ENCODE results near the gene STRAP. TPM values are rescaled to one million over a fixed set of nuclear protein-coding genes. Genes with fewer than 3 reads are reported as not detected.

Gene STRAP
- total and polyA plus RNA-seq, 2 of the 4 experiments (the other 2 are of a cell fraction) = 82.1 to 98.1 TPM

DNA sequence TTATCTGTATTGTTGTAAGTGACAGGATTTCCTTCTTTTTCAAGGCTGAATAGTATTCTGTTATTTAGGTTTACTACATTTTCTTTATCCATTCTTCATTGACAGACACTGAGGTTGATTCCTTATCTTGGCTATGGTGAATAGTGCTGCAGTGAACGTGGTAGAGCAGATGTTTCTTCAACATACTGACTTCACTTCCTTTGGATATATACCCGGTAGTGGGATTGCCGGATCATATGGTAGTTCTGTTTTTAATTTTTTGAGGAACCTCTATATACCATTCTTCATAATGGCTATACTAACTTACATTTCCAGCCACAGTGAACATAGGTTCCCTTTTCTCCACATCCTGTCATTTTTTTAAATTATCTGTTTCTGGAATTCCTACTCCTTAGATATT lies 50.8 kb downstream of the STRAP start:
- Histone ChIP-seq H3K9me3 (ENCODE audit: control insufficient read depth, insufficient read depth, low read length) (no peaks in the 10 kb centered on the region), H4K91ac (ENCODE audit: insufficient read depth, low read depth, low read length) (no peak overlapping the region), H3K23ac (ENCODE audit: low read depth, low read length) (no peak overlapping the region), H3K4ac (ENCODE audit: low read depth, low read length) (no peak overlapping the region), H2BK5ac (ENCODE audit: low read depth, low read length, poor library complexity, severe bottlenecking) (no peak overlapping the region), H3K9ac (ENCODE audit: low read depth, low read length) (no peak overlapping the region), H3K56ac (ENCODE audit: extremely low read depth, insufficient read depth, low read length) (no peak overlapping the region), H3K18ac (ENCODE audit: low read depth, low read length) (no peak overlapping the region), H3K4me1 (ENCODE audit: control insufficient read depth, insufficient read depth, low read length) (peaks cover 4% of the 10 kb centered on the region; the same call in 1 of the 2 replicates), H2AK9ac (replicated peaks; ENCODE audit: low read depth, low read length, poor library complexity) (no peak overlapping the region), H3K27me3 (ENCODE audit: control insufficient read depth, insufficient read depth, low read length) (no peaks in the 10 kb centered on the region), H2BK20ac (ENCODE audit: low read depth, low read length) (no peak overlapping the region), H3K14ac (replicated peaks; ENCODE audit: low read depth, low read length) (no peak overlapping the region), H3K4me2 (ENCODE audit: low read depth, low read length) (no peak overlapping the region), H3K9me1 (ENCODE audit: insufficient read depth, low read length) (peaks cover 3% of the 10 kb centered on the region), H4K20me1 (ENCODE audit: insufficient read depth, low read length) (no peaks in the 10 kb centered on the region), H2AFZ (replicated peaks; ENCODE audit: low read length, poor library complexity) (no peak overlapping the region), H3K79me1 (ENCODE audit: low read depth in 1 of 2, low read length in 2 of 2) (peaks cover 28 to 55% of the 10 kb centered on the region in 2 experiments), H4K8ac (ENCODE audit: low read depth in 2 of 2, low read length in 2 of 2) (no peak overlapping the region), H3K27ac (ENCODE audit: insufficient read depth, low read length) (no peak overlapping the region), H2AK5ac (ENCODE audit: low read depth, low read length) (no peak overlapping the region), H2BK15ac (ENCODE audit: low read depth, low read length) (no peak overlapping the region), H4K5ac (ENCODE audit: low read depth, low read length) (no peak overlapping the region), H2BK120ac (ENCODE audit: low read depth, low read length) (no peak overlapping the region), H3K36me3 (ENCODE audit: control insufficient read depth, insufficient read depth, low read length) (no peaks in the 10 kb centered on the region), H3K4me3 (ENCODE audit: insufficient read depth, low read depth, low read length) (no peak overlapping the region)
- ChIA-PET CTCF (no interaction called here), POLR2A (ENCODE audit: unreplicated experiment) (no interaction called here)
- DNase-seq (no peak), ATAC-seq (ENCODE audit: low read depth) (no peak)
- WGBS, 2 experiments (ENCODE audit: extremely low coverage in 2 of 2, insufficient read length in 1 of 2) = no CpG with 5 or more reads among the region's 3 CpGs
- intact Hi-C loops (cut with micrococcal nuclease) (no loop called here), dilution Hi-C loops (cut with HindIII; ENCODE audit: low sequenced_read_pairs, unreplicated experiment) (no loop called here), in situ Hi-C loops (cut with MboI; ENCODE audit: low sequenced_read_pairs) (no loop called here)
- TF ChIP-seq CHD1 (IDR thresholded peaks at IDR 0.05; ENCODE audit: low read depth, low read length) (no peak), MAFK (IDR thresholded peaks at IDR 0.05; ENCODE audit: low read depth, low read length) (no peak), RCOR1 (IDR thresholded peaks at IDR 0.05; ENCODE audit: insufficient replicate concordance, low read length) (no peak), FOS (IDR thresholded peaks at IDR 0.05; ENCODE audit: low read depth, low read length) (no peak), RAD21 (IDR thresholded peaks at IDR 0.05; ENCODE audit: low read length) (no peak), MAZ (IDR thresholded peaks at IDR 0.05; ENCODE audit: borderline replicate concordance, low read depth, low read length) (no peak), NFE2L2 (IDR thresholded peaks at IDR 0.05; ENCODE audit: low read depth, low read length) (no peak), SMC3 (IDR thresholded peaks at IDR 0.05; ENCODE audit: low read depth, low read length) (no peak), MXI1 (IDR thresholded peaks at IDR 0.05; ENCODE audit: borderline replicate concordance, low read depth, low read length) (no peak), CEBPB (IDR thresholded peaks at IDR 0.05; ENCODE audit: low read depth, low read length) (no peak), POLR2A (IDR thresholded peaks at IDR 0.05; ENCODE audit: low read depth, low read length) (no peak), RFX5 (IDR thresholded peaks at IDR 0.05; ENCODE audit: low read depth, low read length) (no peak), BHLHE40 (IDR thresholded peaks at IDR 0.05; ENCODE audit: low read depth, low read length) (no peak)
- TF ChIP-seq, protein P1, sequence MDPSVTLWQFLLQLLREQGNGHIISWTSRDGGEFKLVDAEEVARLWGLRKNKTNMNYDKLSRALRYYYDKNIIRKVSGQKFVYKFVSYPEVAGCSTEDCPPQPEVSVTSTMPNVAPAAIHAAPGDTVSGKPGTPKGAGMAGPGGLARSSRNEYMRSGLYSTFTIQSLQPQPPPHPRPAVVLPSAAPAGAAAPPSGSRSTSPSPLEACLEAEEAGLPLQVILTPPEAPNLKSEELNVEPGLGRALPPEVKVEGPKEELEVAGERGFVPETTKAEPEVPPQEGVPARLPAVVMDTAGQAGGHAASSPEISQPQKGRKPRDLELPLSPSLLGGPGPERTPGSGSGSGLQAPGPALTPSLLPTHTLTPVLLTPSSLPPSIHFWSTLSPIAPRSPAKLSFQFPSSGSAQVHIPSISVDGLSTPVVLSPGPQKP (IDR thresholded peaks at IDR 0.05; ENCODE audit: borderline replicate concordance, low read depth, low read length) = no peak
- TF ChIP-seq, protein P2, sequence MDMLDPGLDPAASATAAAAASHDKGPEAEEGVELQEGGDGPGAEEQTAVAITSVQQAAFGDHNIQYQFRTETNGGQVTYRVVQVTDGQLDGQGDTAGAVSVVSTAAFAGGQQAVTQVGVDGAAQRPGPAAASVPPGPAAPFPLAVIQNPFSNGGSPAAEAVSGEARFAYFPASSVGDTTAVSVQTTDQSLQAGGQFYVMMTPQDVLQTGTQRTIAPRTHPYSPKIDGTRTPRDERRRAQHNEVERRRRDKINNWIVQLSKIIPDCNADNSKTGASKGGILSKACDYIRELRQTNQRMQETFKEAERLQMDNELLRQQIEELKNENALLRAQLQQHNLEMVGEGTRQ (IDR thresholded peaks at IDR 0.05; ENCODE audit: low read depth, low read length) = no peak
- TF ChIP-seq, protein P3, sequence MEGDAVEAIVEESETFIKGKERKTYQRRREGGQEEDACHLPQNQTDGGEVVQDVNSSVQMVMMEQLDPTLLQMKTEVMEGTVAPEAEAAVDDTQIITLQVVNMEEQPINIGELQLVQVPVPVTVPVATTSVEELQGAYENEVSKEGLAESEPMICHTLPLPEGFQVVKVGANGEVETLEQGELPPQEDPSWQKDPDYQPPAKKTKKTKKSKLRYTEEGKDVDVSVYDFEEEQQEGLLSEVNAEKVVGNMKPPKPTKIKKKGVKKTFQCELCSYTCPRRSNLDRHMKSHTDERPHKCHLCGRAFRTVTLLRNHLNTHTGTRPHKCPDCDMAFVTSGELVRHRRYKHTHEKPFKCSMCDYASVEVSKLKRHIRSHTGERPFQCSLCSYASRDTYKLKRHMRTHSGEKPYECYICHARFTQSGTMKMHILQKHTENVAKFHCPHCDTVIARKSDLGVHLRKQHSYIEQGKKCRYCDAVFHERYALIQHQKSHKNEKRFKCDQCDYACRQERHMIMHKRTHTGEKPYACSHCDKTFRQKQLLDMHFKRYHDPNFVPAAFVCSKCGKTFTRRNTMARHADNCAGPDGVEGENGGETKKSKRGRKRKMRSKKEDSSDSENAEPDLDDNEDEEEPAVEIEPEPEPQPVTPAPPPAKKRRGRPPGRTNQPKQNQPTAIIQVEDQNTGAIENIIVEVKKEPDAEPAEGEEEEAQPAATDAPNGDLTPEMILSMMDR (conservative IDR thresholded peaks at IDR 0.05; ENCODE audit: low read depth, low read length) = no peak
- no TSS peak for BruUV-seq (replicated peaks)

All from IMR-90 (cell line).